GM12891 (cell line): ENCODE results near the gene EEF2.

Experiments used
- POLR2A ChIP-seq: IDR thresholded peaks from 2 replicates; pipeline ENCODE4 v1.6.1; 2011; ENCODE audit warnings: low read depth, low read length, control low read depth
- POLR2AphosphoS5 ChIP-seq: IDR thresholded peaks from 2 replicates; pipeline ENCODE4 v1.6.1; 2011; ENCODE audit warnings: low read depth, low read length, control low read depth
- POU2F2 ChIP-seq: IDR thresholded peaks from 2 replicates; pipeline ENCODE4 v1.6.1; 2011; ENCODE audit warnings: low read depth, mild to moderate bottlenecking, control low read depth, low read length, moderate library complexity
- SPI1 ChIP-seq: IDR thresholded peaks from 2 replicates; pipeline ENCODE4 v1.6.1; 2011; ENCODE audit warnings: low read depth, low read length, control low read depth
- TAF1 ChIP-seq: IDR thresholded peaks from 2 replicates; pipeline ENCODE4 v1.6.1; 2011; ENCODE audit warnings: low read depth, low read length, control low read depth

GRCh38 chr19:4034048-4035017, 49.1 kb upstream of the EEF2 start:
- no peak for TF ChIP-seq POLR2A
- TF ChIP-seq POLR2AphosphoS5 = no peak
- TF ChIP-seq TAF1 = no peak
- TF ChIP-seq SPI1 = no peak
- TF ChIP-seq POU2F2 = no peak
